IMR-90 (cell line): ENCODE measurements around the gene MRGPRE.
"Not testable (repeated sequence)": the region's sequence is repeated elsewhere in the genome, so short reads cannot be mapped to it uniquely, and the experiment has no call there.

Experiments
- CHD1 ChIP-seq: IDR thresholded peaks from 2 replicates; pipeline ENCODE4 v1.6.1; 2012; ENCODE audit warnings: low read depth, low read length, improper control_type of control experiment
- POLR2A ChIP-seq: IDR thresholded peaks from 2 replicates; pipeline ENCODE4 v1.6.1; 2012; ENCODE audit warnings: mild to moderate bottlenecking, low read depth, low read length
- TF ChIP-seq, protein P1 (sequence below): conservative IDR thresholded peaks from 2 replicates; pipeline ENCODE4 v1.5.1; 2012; ENCODE audit warnings: mild to moderate bottlenecking, low read depth, low read length, improper control_type of control experiment
- TF ChIP-seq, protein P2 (sequence below): fragments of 150-350 bp; IDR thresholded peaks from 2 replicates; pipeline ENCODE4 v1.6.1; 2017; ENCODE audit warnings: mild to moderate bottlenecking, antibody characterized with exemption, low read length, low read depth

DNA sequence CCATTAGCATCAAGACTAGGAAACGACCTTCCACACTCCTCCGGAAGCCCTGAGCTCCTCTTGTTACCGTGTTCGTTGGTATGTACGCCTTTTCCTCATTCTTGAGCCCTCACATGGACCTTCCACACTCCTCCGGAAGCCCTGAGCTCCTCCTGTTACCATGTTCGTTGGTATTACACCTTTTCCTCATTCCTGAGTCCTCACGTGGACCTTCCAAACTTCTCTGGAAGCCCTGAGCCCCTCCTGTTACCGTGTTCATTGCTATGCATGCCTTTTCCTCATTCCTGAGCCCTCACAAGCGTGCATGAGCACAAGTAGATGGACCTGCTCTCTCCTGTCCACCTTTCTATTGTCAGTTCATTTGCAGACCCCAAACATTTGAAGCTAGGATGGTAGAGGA lies 48.4 kb upstream of the MRGPRE start:
- TF ChIP-seq, protein P1, sequence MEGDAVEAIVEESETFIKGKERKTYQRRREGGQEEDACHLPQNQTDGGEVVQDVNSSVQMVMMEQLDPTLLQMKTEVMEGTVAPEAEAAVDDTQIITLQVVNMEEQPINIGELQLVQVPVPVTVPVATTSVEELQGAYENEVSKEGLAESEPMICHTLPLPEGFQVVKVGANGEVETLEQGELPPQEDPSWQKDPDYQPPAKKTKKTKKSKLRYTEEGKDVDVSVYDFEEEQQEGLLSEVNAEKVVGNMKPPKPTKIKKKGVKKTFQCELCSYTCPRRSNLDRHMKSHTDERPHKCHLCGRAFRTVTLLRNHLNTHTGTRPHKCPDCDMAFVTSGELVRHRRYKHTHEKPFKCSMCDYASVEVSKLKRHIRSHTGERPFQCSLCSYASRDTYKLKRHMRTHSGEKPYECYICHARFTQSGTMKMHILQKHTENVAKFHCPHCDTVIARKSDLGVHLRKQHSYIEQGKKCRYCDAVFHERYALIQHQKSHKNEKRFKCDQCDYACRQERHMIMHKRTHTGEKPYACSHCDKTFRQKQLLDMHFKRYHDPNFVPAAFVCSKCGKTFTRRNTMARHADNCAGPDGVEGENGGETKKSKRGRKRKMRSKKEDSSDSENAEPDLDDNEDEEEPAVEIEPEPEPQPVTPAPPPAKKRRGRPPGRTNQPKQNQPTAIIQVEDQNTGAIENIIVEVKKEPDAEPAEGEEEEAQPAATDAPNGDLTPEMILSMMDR, result not testable (repeated sequence)
- TF ChIP-seq POLR2A, CHD1: not testable (repeated sequence)
- TF ChIP-seq, protein P2, sequence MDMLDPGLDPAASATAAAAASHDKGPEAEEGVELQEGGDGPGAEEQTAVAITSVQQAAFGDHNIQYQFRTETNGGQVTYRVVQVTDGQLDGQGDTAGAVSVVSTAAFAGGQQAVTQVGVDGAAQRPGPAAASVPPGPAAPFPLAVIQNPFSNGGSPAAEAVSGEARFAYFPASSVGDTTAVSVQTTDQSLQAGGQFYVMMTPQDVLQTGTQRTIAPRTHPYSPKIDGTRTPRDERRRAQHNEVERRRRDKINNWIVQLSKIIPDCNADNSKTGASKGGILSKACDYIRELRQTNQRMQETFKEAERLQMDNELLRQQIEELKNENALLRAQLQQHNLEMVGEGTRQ, result not testable (repeated sequence)
